GM18517 (cell line): ENCODE results near the gene CDH13.

Experiments used
- ATAC-seq: cut with Tn5 transposase; IDR thresholded peaks from one replicate; pipeline ENCODE4 v1.9.1; 2021; ENCODE audit warnings: mild to moderate bottlenecking, moderate library complexity; ENCODE audit not compliant: unreplicated experiment

Gene CDH13

GRCh38 chr16:83804366-83804765, 1177.6 kb downstream of the CDH13 start:
- ATAC-seq: no peak

- ATAC-seq: no peak
These were observed 1179.3 kb downstream of the CDH13 start for GRCh38 chr16:83806036-83806435.

- no peak for ATAC-seq
These were observed 1180.0 kb downstream of the CDH13 start for GRCh38 chr16:83806731-83807130.

GRCh38 chr16:83807327-83807709, 1180.5 kb downstream of the CDH13 start:
- ATAC-seq: no peak

- ATAC-seq: peak; percentile 84
These were observed 1181.2 kb downstream of the CDH13 start, which contains the start of gene HSBP1 for GRCh38 chr16:83807710-83808572. TSS of gene HSBP1 (plus strand) at chr16:83807978. CDS start at chr16:83808077, 99 bp downstream.

- no peak for ATAC-seq
These were observed 1181.8 kb downstream of the CDH13 start for GRCh38 chr16:83808573-83809014.

- ATAC-seq: no peak
These were observed 1182.3 kb downstream of the CDH13 start for GRCh38 chr16:83809092-83809491.

GRCh38 chr16:83810901-83811300, 1184.1 kb downstream of the CDH13 start:
- no peak for ATAC-seq

- no peak for ATAC-seq
These were observed 1187.3 kb downstream of the CDH13 start for GRCh38 chr16:83813823-83814658.

- no peak for ATAC-seq
These were observed 1187.9 kb downstream of the CDH13 start for GRCh38 chr16:83814659-83814985.

- ATAC-seq: no peak
These were observed 1190.3 kb downstream of the CDH13 start for GRCh38 chr16:83817022-83817421.

GRCh38 chr16:83818276-83818675, 1191.5 kb downstream of the CDH13 start:
- no peak for ATAC-seq

- ATAC-seq: no peak
These were observed 1192.6 kb downstream of the CDH13 start for GRCh38 chr16:83819361-83819760.

- ATAC-seq: peak; percentile 70
These were observed 1199.6 kb downstream of the CDH13 start for GRCh38 chr16:83826146-83826913.

GRCh38 chr16:83830091-83830768, 1203.5 kb downstream of the CDH13 start:
- no peak for ATAC-seq

- no peak for ATAC-seq
These were observed 1204.1 kb downstream of the CDH13 start for GRCh38 chr16:83830769-83831455.

GRCh38 chr16:83831456-83831987, 1204.8 kb downstream of the CDH13 start:
- ATAC-seq: no peak

GRCh38 chr16:83833921-83834320, 1207.2 kb downstream of the CDH13 start:
- no peak for ATAC-seq
